Activated T-helper 17 cell treated with anti-CD3 and anti-CD28 coated beads, Interleukin-2, amount 50 U/mL, for 72 hours (primary cell): ENCODE data around the gene LRRN4. TPM values are rescaled to one million over a fixed set of nuclear protein-coding genes. Genes with fewer than 3 reads are reported as not detected.

Experiments
- ATAC-seq: fragments of 150-1000 bp; cut with Tn5 transposase; replicated peaks from 2 replicates; pipeline ENCODE4 v1.10.0; 2021; ENCODE audit warnings: mild to moderate bottlenecking, moderate library complexity
- H3K27ac Mint-ChIP-seq: one replicate; pipeline ENCODE4 v1.8.0; 2022; ENCODE audit warnings: mixed read lengths
- H3K27me3 Mint-ChIP-seq: one replicate; pipeline ENCODE4 v1.8.0; 2022; ENCODE audit warnings: mixed read lengths
- H3K36me3 Mint-ChIP-seq: one replicate; pipeline ENCODE4 v1.8.0; 2022; ENCODE audit warnings: low read depth, mild to moderate bottlenecking, mixed read lengths
- H3K4me1 Mint-ChIP-seq: one replicate; pipeline ENCODE4 v1.8.0; 2022; ENCODE audit warnings: mixed read lengths
- H3K4me3 Mint-ChIP-seq: one replicate; pipeline ENCODE4 v1.8.0; 2022; ENCODE audit warnings: mild to moderate bottlenecking, mixed read lengths
- H3K9me3 Mint-ChIP-seq: one replicate; pipeline ENCODE4 v1.8.0; 2022; ENCODE audit warnings: mixed read lengths
- total RNA-seq, 2 donors: library from RNA; stranded (reverse); gene quantifications; one replicate each; pipeline ENCODE4 v1.2.3, GENCODE V29; 2022

The LRRN4 gene
- total RNA-seq, 2 donors from 2014 or later = not detected

- H3K4me1 Mint-ChIP-seq = peaks cover 12% of the 10 kb centered on the region
- no peaks in the 10 kb centered on the region for H3K9me3 Mint-ChIP-seq
- no peak overlapping the region for H3K4me3 Mint-ChIP-seq
- ATAC-seq = no peak
- H3K27me3 Mint-ChIP-seq = no peaks in the 10 kb centered on the region
- peaks cover 79% of the 10 kb centered on the region for H3K36me3 Mint-ChIP-seq
- H3K27ac Mint-ChIP-seq = no peak overlapping the region
Measured at GRCh38 chr20:6030453-6031080, 23.3 kb downstream of the LRRN4 start.

GRCh38 chr20:6029538-6029937 lies 24.3 kb downstream of the LRRN4 start:
- Mint-ChIP-seq H3K27ac (no peak overlapping the region), H3K27me3 (no peaks in the 10 kb centered on the region), H3K36me3 (peaks cover 79% of the 10 kb centered on the region), H3K4me1 (peaks cover 14% of the 10 kb centered on the region), H3K9me3 (no peaks in the 10 kb centered on the region), H3K4me3 (no peak overlapping the region)
- ATAC-seq = no peak

GRCh38 chr20:6028818-6029217 lies 25.0 kb downstream of the LRRN4 start:
- Mint-ChIP-seq H3K36me3 (peaks cover 79% of the 10 kb centered on the region), H3K27me3 (no peaks in the 10 kb centered on the region), H3K9me3 (no peaks in the 10 kb centered on the region), H3K4me3 (no peak overlapping the region), H3K27ac (no peak overlapping the region), H3K4me1 (peaks cover 16% of the 10 kb centered on the region)
- no peak for ATAC-seq

GRCh38 chr20:6026051-6026450 lies 27.8 kb downstream of the LRRN4 start:
- H3K4me3 Mint-ChIP-seq = no peak overlapping the region
- no peaks in the 10 kb centered on the region for H3K9me3 Mint-ChIP-seq
- no peaks in the 10 kb centered on the region for H3K27me3 Mint-ChIP-seq
- peaks cover 77% of the 10 kb centered on the region for H3K36me3 Mint-ChIP-seq
- H3K4me1 Mint-ChIP-seq = peaks cover 20% of the 10 kb centered on the region
- peak; percentile 37 for ATAC-seq
- H3K27ac Mint-ChIP-seq = no peak overlapping the region

GRCh38 chr20:6024768-6025167 lies 29.1 kb downstream of the LRRN4 start:
- Mint-ChIP-seq H3K4me1 (peaks cover 14% of the 10 kb centered on the region), H3K27ac (no peak overlapping the region), H3K27me3 (no peaks in the 10 kb centered on the region), H3K4me3 (no peak overlapping the region), H3K9me3 (no peaks in the 10 kb centered on the region), H3K36me3 (peaks cover 83% of the 10 kb centered on the region)
- no peak for ATAC-seq

GRCh38 chr20:6017880-6018279 lies 36.0 kb downstream of the LRRN4 start:
- no peaks in the 10 kb centered on the region for H3K27me3 Mint-ChIP-seq
- H3K36me3 Mint-ChIP-seq = peaks cover 96% of the 10 kb centered on the region

GRCh38 chr20:6017467-6017866 lies 36.4 kb downstream of the LRRN4 start:
- ATAC-seq = no peak
- peaks cover 11% of the 10 kb centered on the region for H3K4me1 Mint-ChIP-seq

More at GRCh38 chr20:6017880-6018279, 36.0 kb downstream of the LRRN4 start:
- H3K9me3 Mint-ChIP-seq = no peaks in the 10 kb centered on the region
- H3K4me1 Mint-ChIP-seq = peaks cover 11% of the 10 kb centered on the region
- H3K27ac Mint-ChIP-seq = no peak overlapping the region
- no peak for ATAC-seq
- no peak overlapping the region for H3K4me3 Mint-ChIP-seq

GRCh38 chr20:6014957-6015356 lies 38.9 kb downstream of the LRRN4 start:
- Mint-ChIP-seq H3K27me3 (no peaks in the 10 kb centered on the region), H3K4me1 (peaks cover 17% of the 10 kb centered on the region), H3K36me3 (peaks cover 98% of the 10 kb centered on the region), H3K9me3 (no peaks in the 10 kb centered on the region), H3K27ac (no peak overlapping the region), H3K4me3 (no peak overlapping the region)
- no peak for ATAC-seq

More at GRCh38 chr20:6017467-6017866, 36.4 kb downstream of the LRRN4 start:
- Mint-ChIP-seq H3K36me3 (peaks cover 96% of the 10 kb centered on the region), H3K4me3 (no peak overlapping the region), H3K27ac (no peak overlapping the region), H3K27me3 (no peaks in the 10 kb centered on the region), H3K9me3 (no peaks in the 10 kb centered on the region)

- Mint-ChIP-seq H3K27ac (peak overlapping the region; percentile 7), H3K4me1 (peaks cover 17% of the 10 kb centered on the region), H3K27me3 (no peaks in the 10 kb centered on the region), H3K9me3 (no peaks in the 10 kb centered on the region), H3K4me3 (no peak overlapping the region), H3K36me3 (peaks cover 96% of the 10 kb centered on the region)
- ATAC-seq = no peak
Measured at GRCh38 chr20:6014017-6014416, 39.8 kb downstream of the LRRN4 start.

- no peak for ATAC-seq
Measured at GRCh38 chr20:6012179-6012578, 41.7 kb downstream of the LRRN4 start.

GRCh38 chr20:6008254-6008653 lies 45.6 kb downstream of the LRRN4 start:
- H3K9me3 Mint-ChIP-seq = no peaks in the 10 kb centered on the region
- H3K27me3 Mint-ChIP-seq = no peaks in the 10 kb centered on the region
- H3K4me3 Mint-ChIP-seq = peak overlapping the region; percentile 91
- ATAC-seq = no peak
- peaks cover 20% of the 10 kb centered on the region for H3K4me1 Mint-ChIP-seq
- H3K36me3 Mint-ChIP-seq = peaks cover 47% of the 10 kb centered on the region
- peak overlapping the region; percentile 50 for H3K27ac Mint-ChIP-seq

More at GRCh38 chr20:6012179-6012578, 41.7 kb downstream of the LRRN4 start:
- Mint-ChIP-seq H3K4me1 (peaks cover 16% of the 10 kb centered on the region), H3K9me3 (no peaks in the 10 kb centered on the region), H3K4me3 (no peak overlapping the region), H3K27me3 (no peaks in the 10 kb centered on the region), H3K27ac (peak overlapping the region; percentile 24), H3K36me3 (peaks cover 86% of the 10 kb centered on the region)

- peaks cover 40% of the 10 kb centered on the region for H3K36me3 Mint-ChIP-seq
- no peaks in the 10 kb centered on the region for H3K27me3 Mint-ChIP-seq
- peak overlapping the region; percentile 91 for H3K4me3 Mint-ChIP-seq
- H3K9me3 Mint-ChIP-seq = no peaks in the 10 kb centered on the region
- peak overlapping the region; percentile 93 for H3K27ac Mint-ChIP-seq
- ATAC-seq = no peak
- H3K4me1 Mint-ChIP-seq = peaks cover 18% of the 10 kb centered on the region
Measured at GRCh38 chr20:6007529-6008103, 46.2 kb downstream of the LRRN4 start.

- H3K4me3 Mint-ChIP-seq = peak overlapping the region; percentile 91
- H3K27me3 Mint-ChIP-seq = no peaks in the 10 kb centered on the region
- H3K4me1 Mint-ChIP-seq = peaks cover 13% of the 10 kb centered on the region
- no peaks in the 10 kb centered on the region for H3K9me3 Mint-ChIP-seq
- peaks cover 35% of the 10 kb centered on the region for H3K36me3 Mint-ChIP-seq
- peak overlapping the region; percentile 93 for H3K27ac Mint-ChIP-seq
- ATAC-seq = no peak
Measured at GRCh38 chr20:6007094-6007528, 46.7 kb downstream of the LRRN4 start.

GRCh38 chr20:6006603-6006949 lies 47.3 kb downstream of the LRRN4 start:
- ATAC-seq = no peak
- H3K36me3 Mint-ChIP-seq = peaks cover 30% of the 10 kb centered on the region
- H3K27me3 Mint-ChIP-seq = no peaks in the 10 kb centered on the region
- peaks cover 11% of the 10 kb centered on the region for H3K4me1 Mint-ChIP-seq
- H3K27ac Mint-ChIP-seq = peak overlapping the region; percentile 93
- H3K9me3 Mint-ChIP-seq = no peaks in the 10 kb centered on the region
- H3K4me3 Mint-ChIP-seq = peak overlapping the region; percentile 91

- Mint-ChIP-seq H3K4me1 (peaks cover 9% of the 10 kb centered on the region), H3K9me3 (no peaks in the 10 kb centered on the region), H3K36me3 (peaks cover 14% of the 10 kb centered on the region), H3K27me3 (no peaks in the 10 kb centered on the region), H3K27ac (no peak overlapping the region), H3K4me3 (no peak overlapping the region)
- ATAC-seq = no peak
Measured at GRCh38 chr20:6000871-6001270, 53.0 kb downstream of the LRRN4 start.
